HG02870 (cell line): ENCODE data around the gene B4GALNT2.

Experiments
- ATAC-seq: cut with Tn5 transposase; IDR thresholded peaks from one replicate; pipeline ENCODE4 v1.9.1; 2021; ENCODE audit warnings: mild to moderate bottlenecking, moderate library complexity; ENCODE audit not compliant: unreplicated experiment

B4GALNT2 gene

GRCh38 chr17:49203796-49204195 lies 71.2 kb downstream of the B4GALNT2 start:
- ATAC-seq = no peak

- ATAC-seq = no peak
Measured at GRCh38 chr17:49204516-49204915, 71.9 kb downstream of the B4GALNT2 start.

GRCh38 chr17:49209061-49209571 lies 76.5 kb downstream of the B4GALNT2 start:
- no peak for ATAC-seq

- peak; percentile 83 for ATAC-seq
Measured at GRCh38 chr17:49210158-49211029, 77.8 kb downstream of the B4GALNT2 start, which contains the start of the genes ABI3 and GNGT2. ABI3 (plus strand) TSS chr17:49210707; CDS start chr17:49210725, 18 bp downstream. GNGT2 (minus strand) TSS chr17:49210574; CDS start chr17:49207422, 3,152 bp downstream.

- ATAC-seq = no peak
Measured at GRCh38 chr17:49213399-49213798, 80.8 kb downstream of the B4GALNT2 start.

- no peak for ATAC-seq
Measured at GRCh38 chr17:49213847-49214246, 81.3 kb downstream of the B4GALNT2 start.

- ATAC-seq = no peak
Measured at GRCh38 chr17:49214676-49215360, 82.2 kb downstream of the B4GALNT2 start.

- ATAC-seq = no peak
Measured at GRCh38 chr17:49216482-49216881, 83.9 kb downstream of the B4GALNT2 start.

- no peak for ATAC-seq
Measured at GRCh38 chr17:49216953-49217650, 84.5 kb downstream of the B4GALNT2 start.

GRCh38 chr17:49217651-49218413 lies 85.3 kb downstream of the B4GALNT2 start:
- peak; percentile 52 for ATAC-seq

- peak; percentile 41 for ATAC-seq
Measured at GRCh38 chr17:49218941-49219913, 86.7 kb downstream of the B4GALNT2 start.

GRCh38 chr17:49219987-49220386 lies 87.4 kb downstream of the B4GALNT2 start:
- no peak for ATAC-seq

GRCh38 chr17:49223168-49223516 lies 90.6 kb downstream of the B4GALNT2 start:
- no peak for ATAC-seq

- ATAC-seq = no peak
Measured at GRCh38 chr17:49223517-49224197, 91.1 kb downstream of the B4GALNT2 start.

- ATAC-seq = no peak
Measured at GRCh38 chr17:49224198-49224996, 91.8 kb downstream of the B4GALNT2 start.

- no peak for ATAC-seq
Measured at GRCh38 chr17:49224997-49225337, 92.4 kb downstream of the B4GALNT2 start.

- no peak for ATAC-seq
Measured at GRCh38 chr17:49225554-49226236, 93.1 kb downstream of the B4GALNT2 start.
